ENCODE data around the gene LPAR1.
"Not testable (repeated sequence)": the region's sequence is repeated elsewhere in the genome, so short reads cannot be mapped to it uniquely, and the experiment has no call there.

Gene LPAR1

DNA sequence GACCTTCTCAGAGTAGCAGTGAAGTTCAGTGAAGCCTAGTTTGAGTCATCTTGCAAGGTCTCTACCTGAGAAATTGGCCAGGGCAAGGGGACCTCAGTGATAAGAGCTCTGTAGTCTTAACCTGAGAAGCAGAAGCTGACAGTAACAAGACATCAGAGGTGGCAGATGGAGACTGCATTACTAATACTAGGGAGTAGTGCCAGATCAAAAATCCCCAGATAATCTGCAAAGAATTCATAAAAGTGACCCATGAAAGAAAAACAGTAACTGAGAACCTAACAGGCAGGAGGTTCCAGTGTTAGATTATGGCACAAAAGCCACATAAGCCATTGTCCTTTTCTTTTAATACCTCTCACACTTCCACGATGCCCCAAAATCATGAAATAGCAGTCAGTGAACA is 194.1 kb downstream of the LPAR1 start:
- no peak overlapping the region for H3K4me3 ChIP-seq (ENCODE audit: low read depth, low read length)
- DNase-seq (ENCODE audit: low read depth) = no peak

DNA sequence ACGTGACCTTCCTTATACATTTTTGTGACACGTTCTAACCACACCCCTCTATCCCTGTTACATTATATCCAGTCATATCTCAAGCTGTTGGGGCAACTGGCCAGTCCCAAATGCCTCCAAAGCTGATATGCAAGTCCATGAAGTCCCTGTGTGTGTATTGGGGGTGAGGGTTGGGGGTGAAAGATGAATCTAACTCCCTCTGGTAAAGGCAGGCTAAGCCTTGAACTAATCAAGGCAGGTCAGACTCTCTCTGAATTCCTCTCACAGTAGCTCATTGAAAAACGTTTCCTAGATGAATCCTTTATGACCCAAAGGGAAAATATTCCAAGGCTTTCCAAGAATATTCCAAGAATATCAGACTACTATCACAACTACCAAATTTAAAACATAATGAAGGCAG is 195.3 kb downstream of the LPAR1 start:
- no peak overlapping the region for H3K4me3 ChIP-seq (ENCODE audit: low read depth, low read length)
- no peak for DNase-seq (ENCODE audit: low read depth)

DNA sequence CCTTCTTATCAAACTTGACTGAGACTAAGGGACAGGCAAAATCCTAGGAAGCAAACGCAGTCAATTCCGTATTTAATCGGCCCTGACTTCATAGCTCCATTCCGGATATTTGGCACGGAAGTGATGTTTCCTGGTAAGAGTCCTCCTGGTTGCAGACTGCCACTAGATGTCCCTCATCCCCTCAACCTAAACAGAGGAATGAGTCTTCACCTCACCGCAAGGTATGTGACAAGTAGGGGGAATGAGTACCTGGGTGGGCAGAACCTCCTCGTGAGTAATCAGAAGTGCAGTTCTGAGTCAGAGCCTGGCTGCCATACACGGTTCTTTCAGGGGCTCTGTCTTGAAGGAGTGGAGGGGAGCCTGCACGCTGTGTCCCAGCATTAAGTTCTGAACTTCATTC is 196.1 kb downstream of the LPAR1 start:
- no peak overlapping the region for H3K4me3 ChIP-seq (ENCODE audit: low read depth, low read length)
- no peak for DNase-seq (ENCODE audit: low read depth)

DNA sequence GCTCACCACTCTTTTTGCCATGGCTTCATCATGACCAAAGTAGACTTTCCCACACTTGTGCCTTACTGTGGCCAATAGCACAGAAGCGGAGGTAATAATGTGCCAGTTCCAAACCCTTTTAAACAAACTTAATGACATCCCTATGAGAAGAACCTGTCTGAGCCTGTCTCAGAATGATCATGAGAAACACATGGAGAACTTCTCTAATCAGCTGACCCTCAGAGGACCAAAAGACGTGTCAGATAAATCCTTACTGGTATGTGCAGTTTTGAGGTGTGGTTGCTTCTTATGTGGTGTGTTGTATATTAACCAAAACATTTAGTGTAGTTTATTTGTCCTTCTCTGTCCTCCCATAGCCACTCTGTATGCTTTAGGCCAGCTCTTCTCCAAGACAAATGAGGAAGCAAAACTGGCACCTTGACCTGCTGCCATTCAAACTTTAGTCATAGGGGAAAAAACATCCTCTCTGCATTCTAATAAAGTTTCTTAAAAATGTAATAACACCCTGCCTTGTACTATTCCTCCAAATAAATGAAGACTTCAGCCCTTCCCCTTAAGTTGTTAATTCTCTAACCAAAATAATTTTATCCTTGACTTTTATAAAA is 200.8 kb downstream of the LPAR1 start:
- no peak overlapping the region for H3K4me3 ChIP-seq (ENCODE audit: low read depth, low read length)
- no peak for DNase-seq (ENCODE audit: low read depth)

DNA sequence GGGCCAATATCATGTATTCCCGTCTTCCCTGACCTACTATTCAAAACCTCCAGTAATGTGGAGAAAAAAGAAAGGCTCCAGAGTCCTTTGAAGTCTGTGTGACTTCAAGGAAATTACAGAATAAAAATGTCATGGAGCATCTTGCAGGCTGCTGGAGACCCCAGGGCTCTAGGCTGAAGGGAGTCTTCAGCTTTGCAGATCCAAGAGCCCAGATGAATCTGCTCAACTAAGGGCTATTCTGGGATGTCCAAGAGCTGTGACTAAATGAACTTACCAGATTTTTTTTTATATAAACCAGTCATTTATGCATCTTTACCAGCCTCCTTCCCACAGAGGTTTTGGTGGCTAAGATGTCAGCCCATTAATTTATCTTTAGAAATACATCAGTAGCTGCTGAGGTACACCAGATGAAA is 202.4 kb downstream of the LPAR1 start:
- H3K4me3 ChIP-seq (ENCODE audit: low read depth, low read length) = no peak overlapping the region
- DNase-seq (ENCODE audit: low read depth) = no peak

DNA sequence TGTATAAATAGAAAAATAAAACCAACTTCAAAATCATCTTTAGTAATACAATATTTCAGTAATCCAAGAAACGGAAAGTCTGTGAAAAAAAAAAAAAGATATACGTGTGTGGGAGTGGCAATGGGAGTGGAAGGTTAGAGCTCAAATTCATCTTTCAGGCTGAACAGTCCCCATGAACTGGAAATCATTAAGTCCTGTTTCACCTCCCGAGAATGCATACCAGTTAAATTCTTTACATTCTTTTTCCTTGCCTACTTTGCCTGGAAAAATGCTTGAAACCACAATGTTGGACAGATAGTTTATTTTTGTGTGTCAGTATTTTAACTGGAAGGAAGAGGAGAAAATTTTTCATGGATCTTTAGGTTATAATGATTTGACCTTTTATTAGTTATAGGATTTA is 202.9 kb downstream of the LPAR1 start:
- DNase-seq (ENCODE audit: low read depth) = peak; percentile 67
- no peak overlapping the region for H3K4me3 ChIP-seq (ENCODE audit: low read depth, low read length)

DNA sequence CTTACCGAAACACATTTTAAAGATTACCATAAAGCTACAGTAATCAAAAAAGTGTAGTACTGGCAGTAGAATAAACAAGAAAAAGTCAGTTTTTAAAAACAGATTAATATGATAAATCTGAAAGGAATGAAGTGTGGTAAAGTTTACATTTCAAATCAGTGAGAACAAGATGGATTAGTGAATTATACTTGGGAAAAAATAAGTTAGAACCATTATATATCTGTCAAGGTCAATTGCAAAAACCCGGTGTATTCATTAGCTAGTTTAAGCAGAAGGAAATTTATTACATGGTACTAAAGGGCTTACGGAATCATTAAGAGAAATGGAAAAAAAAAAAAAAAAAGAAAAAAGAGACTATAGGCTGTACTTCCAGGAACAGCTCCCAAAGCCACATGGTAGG is 205.3 kb downstream of the LPAR1 start:
- DNase-seq (ENCODE audit: low read depth) = no peak
- no peak overlapping the region for H3K4me3 ChIP-seq (ENCODE audit: low read depth, low read length)

DNA sequence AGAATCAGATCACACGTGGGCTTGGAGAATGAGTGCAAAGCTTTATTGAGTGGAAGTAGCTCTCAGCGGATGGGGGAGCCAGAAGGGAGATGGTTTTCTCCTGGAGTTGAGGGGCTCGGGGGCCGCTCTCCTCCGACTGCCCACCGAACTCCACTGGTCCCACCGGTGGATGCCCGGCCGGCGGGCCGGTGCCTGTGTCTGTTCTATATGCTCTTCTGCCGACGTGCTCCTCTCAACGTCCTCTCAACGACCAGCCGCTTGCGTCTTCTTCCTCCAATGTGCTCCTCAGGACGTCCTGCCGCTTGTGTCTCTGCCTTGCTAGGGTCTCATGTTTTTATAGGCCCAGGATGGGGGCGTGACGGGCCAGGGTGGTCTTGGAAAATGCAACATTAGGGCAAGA is 207.8 kb downstream of the LPAR1 start:
- no peak overlapping the region for H3K4me3 ChIP-seq (ENCODE audit: low read depth, low read length)
- no peak for DNase-seq (ENCODE audit: low read depth)

DNA sequence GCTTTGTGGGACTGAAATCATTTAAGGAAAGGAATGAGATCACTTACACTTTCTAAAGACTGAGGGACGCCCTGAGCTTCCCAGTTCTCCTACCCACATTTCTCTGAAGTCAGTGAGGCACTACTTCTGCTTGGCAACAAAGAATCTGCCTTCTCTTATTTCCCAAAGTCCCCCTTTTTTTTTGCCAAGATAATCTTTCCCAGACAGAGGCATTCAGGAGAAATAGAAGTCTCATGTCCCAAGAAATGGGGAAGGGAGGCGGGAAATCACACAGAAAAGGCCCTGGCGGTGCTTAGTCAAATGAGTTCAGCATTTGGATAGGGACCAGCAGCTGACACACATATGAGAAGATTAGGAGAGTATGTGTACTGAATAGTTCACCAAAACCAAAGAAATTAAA is 210.0 kb downstream of the LPAR1 start:
- H3K4me3 ChIP-seq (ENCODE audit: low read depth, low read length) = no peak overlapping the region
- DNase-seq (ENCODE audit: low read depth) = no peak

DNA sequence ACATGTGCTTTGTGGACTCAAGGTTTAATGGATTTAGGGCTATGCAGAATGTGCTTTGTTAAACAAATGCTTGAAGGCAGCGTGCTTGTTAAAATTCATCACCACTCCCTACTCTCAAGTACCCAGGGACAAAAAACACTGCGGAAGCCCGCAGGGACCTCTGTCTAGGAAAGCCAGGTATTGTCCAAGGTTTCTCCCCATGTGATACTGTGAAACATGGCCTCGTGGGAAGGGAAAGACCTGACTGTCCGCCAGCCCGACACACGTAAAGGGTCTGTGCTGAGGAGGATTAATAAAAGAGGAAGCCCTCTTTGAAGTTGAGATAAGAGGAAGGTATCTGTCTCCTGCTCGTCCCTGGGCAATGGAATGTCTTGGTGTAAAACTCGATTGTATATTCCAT is 211.9 kb downstream of the LPAR1 start:
- DNase-seq (ENCODE audit: low read depth); H3K4me3 ChIP-seq (ENCODE audit: low read depth, low read length): not testable (repeated sequence)

DNA sequence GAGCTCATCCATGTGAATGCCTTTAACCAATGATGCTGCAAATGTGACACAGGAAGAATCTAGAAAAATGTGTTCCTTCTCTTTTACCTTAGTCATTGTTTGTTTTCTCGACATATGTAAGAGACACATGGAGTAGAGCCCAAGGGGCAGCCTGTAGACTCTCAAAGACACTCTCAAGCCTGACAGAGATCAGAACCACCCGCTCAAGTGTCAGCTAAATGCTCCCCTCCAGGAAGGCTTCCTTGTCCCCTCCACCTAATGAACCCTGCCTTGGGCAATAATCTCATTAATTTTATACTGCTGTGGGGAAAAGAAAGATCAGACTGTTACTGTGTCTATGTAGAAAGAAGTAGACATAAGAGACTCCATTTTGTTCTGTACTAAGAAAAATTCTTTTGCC is 212.3 kb downstream of the LPAR1 start:
- H3K4me3 ChIP-seq (ENCODE audit: low read depth, low read length) = no peak overlapping the region
- no peak for DNase-seq (ENCODE audit: low read depth)

DNA sequence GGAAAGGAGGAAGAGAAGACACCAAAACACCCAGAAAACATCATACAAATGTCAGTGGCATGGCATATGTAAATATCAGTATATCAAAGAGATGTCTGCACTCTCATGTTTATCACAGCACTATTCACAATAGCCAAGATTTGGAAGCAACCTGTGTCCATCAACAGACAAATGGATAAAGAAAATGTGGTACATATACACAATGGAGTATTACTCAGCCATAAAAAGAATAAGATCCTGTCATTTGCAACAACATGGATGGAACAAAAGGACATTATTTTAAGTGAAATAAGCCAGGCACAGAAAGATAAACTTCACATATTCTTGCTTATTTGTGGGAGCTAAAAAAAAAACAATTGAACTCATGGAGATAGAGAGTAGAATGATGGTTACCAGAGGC is 213.1 kb downstream of the LPAR1 start:
- not testable (repeated sequence) for H3K4me3 ChIP-seq (ENCODE audit: low read depth, low read length); DNase-seq (ENCODE audit: low read depth)
